ENCODE results near the gene SH3PXD2A. TPM values are rescaled to one million over a fixed set of nuclear protein-coding genes. Genes with fewer than 3 reads are reported as not detected.

Gene SH3PXD2A
- total RNA-seq, 4 donors from 2014 or later, result 12.1 to 68.5 (median 21.7) TPM

- Histone ChIP-seq H3K27me3 (no peaks in the 10 kb centered on the region), H3K9me3 (no peaks in the 10 kb centered on the region), H3K4me1 (peaks cover 0 to 35% (median 8%) of the 10 kb centered on the region in 4 donors), H3K36me3 (no peaks in the 10 kb centered on the region), H3K27ac (peak overlapping the region; percentile 76 to 92 (median 84)), H3K4me3 (peak overlapping the region; percentile 51 to 76 (median 62))
- peak in 2 of 3 donors; percentile 27 to 55 for DNase-seq
- TF ChIP-seq CTCF (IDR thresholded peaks at IDR 0.05) (no peak), POLR2A (IDR thresholded peaks at IDR 0.05) (no peak)
Measured at GRCh38 chr10:103660364-103661197, 194.8 kb downstream of the SH3PXD2A start.

GRCh38 chr10:103659674-103660363, 195.6 kb downstream of the SH3PXD2A start:
- Histone ChIP-seq H3K4me1 (peaks cover 0 to 35% (median 8%) of the 10 kb centered on the region in 4 donors), H3K36me3 (no peaks in the 10 kb centered on the region), H3K9me3 (no peaks in the 10 kb centered on the region), H3K4me3 (peak overlapping the region; percentile 51 to 76 (median 62)), H3K27ac (peak overlapping the region; percentile 76 to 92 (median 84)), H3K27me3 (no peaks in the 10 kb centered on the region)
- DNase-seq, result peak; percentile 56 to 84 (median 74)
- TF ChIP-seq POLR2A (IDR thresholded peaks at IDR 0.05) (peak; percentile 80 to 83), CTCF (IDR thresholded peaks at IDR 0.05) (peak in 2 of 6 experiments; percentile 12 to 21)

- DNase-seq, result peak in 1 of 3 donors; percentile 69
- Histone ChIP-seq H3K4me3 (no peak overlapping the region), H3K36me3 (no peaks in the 10 kb centered on the region), H3K27me3 (no peaks in the 10 kb centered on the region), H3K4me1 (peaks cover 0 to 40% (median 8%) of the 10 kb centered on the region in 4 donors), H3K27ac (peak overlapping the region in 2 of 4 donors; percentile 91 to 92), H3K9me3 (no peaks in the 10 kb centered on the region)
- TF ChIP-seq POLR2A (IDR thresholded peaks at IDR 0.05) (peak in 1 of 2 donors; percentile 13), CTCF (IDR thresholded peaks at IDR 0.05) (peak in 1 of 6 experiments; percentile 9)
Measured at GRCh38 chr10:103658049-103658577, 197.3 kb downstream of the SH3PXD2A start.

- TF ChIP-seq POLR2A (IDR thresholded peaks at IDR 0.05) (no peak), CTCF (IDR thresholded peaks at IDR 0.05) (no peak)
- Histone ChIP-seq H3K36me3 (no peaks in the 10 kb centered on the region), H3K4me3 (no peak overlapping the region), H3K4me1 (peaks cover 0 to 49% (median 12%) of the 10 kb centered on the region in 4 donors), H3K9me3 (no peaks in the 10 kb centered on the region), H3K27ac (no peak overlapping the region), H3K27me3 (no peaks in the 10 kb centered on the region)
- no peak for DNase-seq
Measured at GRCh38 chr10:103657061-103657591, 198.2 kb downstream of the SH3PXD2A start.

GRCh38 chr10:103654925-103655324, 200.5 kb downstream of the SH3PXD2A start:
- no peaks in the 10 kb centered on the region for H3K36me3 ChIP-seq
- H3K4me1 ChIP-seq, result peaks cover 0 to 61% (median 18%) of the 10 kb centered on the region in 4 donors
- no peaks in the 10 kb centered on the region for H3K27me3 ChIP-seq
- TF ChIP-seq POLR2A (IDR thresholded peaks at IDR 0.05) (no peak), CTCF (IDR thresholded peaks at IDR 0.05) (no peak)
- H3K27ac ChIP-seq, result no peak overlapping the region
- no peaks in the 10 kb centered on the region for H3K9me3 ChIP-seq
- H3K4me3 ChIP-seq, result no peak overlapping the region
- no peak for DNase-seq

All from Peyer's patch (tissue), 4 donors.